Endothelial cell of umbilical vein (primary cell): Measurements from ENCODE around the gene COL19A1. TPM values are rescaled to one million over a fixed set of nuclear protein-coding genes. Genes with fewer than 3 reads are reported as not detected.

Experiments used
- BruUV-seq: library from RNA; stranded (reverse); fragments of 400-500 nt; replicated peaks from 2 replicates; lab custom pipeline; 2021; lab: Mats Ljungman, UMichigan
- CTCF ChIA-PET: fragments of 300-600, 350-600 bp; sonication (Branson Sonifier 250); formaldehyde crosslinking; loops from one replicate; lab custom pipeline; 2021; ENCODE audit warnings: antibody characterized with exemption, inconsistent platforms; lab: Charles Lee
- POLR2A ChIA-PET: fragments of 300-600, 350-600 bp; sonication (Branson Sonifier 250); formaldehyde crosslinking; loops from one replicate; lab custom pipeline; 2021; ENCODE audit warnings: antibody characterized with exemption, inconsistent platforms; lab: Charles Lee
- DNase-seq: peaks from one replicate; pipeline ENCODE4 v3.0.0-alpha.2; 2011; ENCODE audit warnings: low read depth, low spot score
- FAIRE-seq: peaks from 2 replicates; lab custom pipeline; 2011; peaks lifted over from hg19 to GRCh38; lab: Jason Lieb, UNC
- H2AFZ ChIP-seq: 2 replicates; pipeline ENCODE4 v1.6.0; 2012; ENCODE audit warnings: low read depth, low read length, control low read depth, inconsistent platforms
- H3K27ac ChIP-seq: 2 replicates; pipeline ENCODE4 v1.5.1; 2011; ENCODE audit warnings: low read depth, mild to moderate bottlenecking, control low read depth, low read length, moderate library complexity; ENCODE audit not compliant: insufficient read depth
- H3K27me3 ChIP-seq, 2 experiments: 2 replicates each; pipeline versions ENCODE4 v1.6.0 to v1.6.1; 2011; ENCODE audit warnings: low read length in 2 of 2, mixed read lengths in 1 of 2; ENCODE audit not compliant: control insufficient read depth in 2 of 2, insufficient read depth in 2 of 2
- H3K36me3 ChIP-seq, 2 experiments: 2 replicates in 1 of 2; 3 replicates in 1 of 2; pipeline ENCODE4 v1.5.1; 2011; ENCODE audit warnings: low read length in 2 of 2, mild to moderate bottlenecking in 1 of 2, moderate library complexity in 1 of 2; ENCODE audit not compliant: control insufficient read depth in 2 of 2, insufficient read depth in 2 of 2; ENCODE audit errors: extremely low read depth in 1 of 2
- H3K4me1 ChIP-seq: 3 replicates; pipeline ENCODE4 v1.5.1; 2011; ENCODE audit warnings: mild to moderate bottlenecking, low read length; ENCODE audit not compliant: control insufficient read depth, insufficient read depth; ENCODE audit errors: extremely low read depth
- H3K4me2 ChIP-seq: 2 replicates; pipeline ENCODE4 v1.6.1; 2011; ENCODE audit warnings: low read length, control low read depth, mixed read lengths; ENCODE audit not compliant: insufficient read depth
- H3K4me3 ChIP-seq, 3 experiments: fragments of 200-600 bp in 1 of 3; sonication (generic), shearing (Covaris generic) in 1 of 3; replicated peaks in 1 of 3; 2 replicates each; pipeline ENCODE4 v1.5.1; 2011 to 2016; ENCODE audit warnings: control low read depth in 3 of 3, low read length in 3 of 3, mild to moderate bottlenecking in 2 of 3, inconsistent platforms in 1 of 3, low read depth in 1 of 3, moderate library complexity in 1 of 3; ENCODE audit not compliant: insufficient read depth in 1 of 3
- H3K79me2 ChIP-seq: 2 replicates; pipeline ENCODE4 v1.6.0; 2012; ENCODE audit warnings: low read length, inconsistent platforms; ENCODE audit not compliant: control insufficient read depth, insufficient read depth
- H3K9ac ChIP-seq: replicated peaks from 2 replicates; pipeline ENCODE3; 2011; ENCODE audit warnings: low read length, control low read depth; ENCODE audit not compliant: insufficient read depth; ENCODE audit errors: extremely low read depth
- H3K9me1 ChIP-seq: replicated peaks from 3 replicates; pipeline ENCODE4 v1.6.0; 2011; ENCODE audit warnings: mild to moderate bottlenecking, low read length; ENCODE audit not compliant: control insufficient read depth, insufficient read depth; ENCODE audit errors: extremely low read depth
- H3K9me3 ChIP-seq: replicated peaks from 2 replicates; pipeline ENCODE4 v1.5.1; 2012; ENCODE audit warnings: low read length, inconsistent platforms; ENCODE audit not compliant: control insufficient read depth, insufficient read depth
- H4K20me1 ChIP-seq: replicated peaks from 2 replicates; pipeline ENCODE3; 2011; ENCODE audit warnings: mild to moderate bottlenecking, low read length; ENCODE audit not compliant: control insufficient read depth, insufficient read depth; ENCODE audit errors: extremely low read depth
- CTCF ChIP-seq, 2 donors: IDR thresholded peaks; 1 replicate in 1 of 2; 2 replicates in 1 of 2; pipeline ENCODE4 v1.5.1; 2011; ENCODE audit warnings: low read length in 2 of 2, mild to moderate bottlenecking in 2 of 2, moderate library complexity in 2 of 2, control low read depth in 1 of 2, inconsistent platforms in 1 of 2, low read depth in 1 of 2; ENCODE audit not compliant: insufficient read depth in 1 of 2; ENCODE audit errors: extremely low read depth in 1 of 2
- EZH2 ChIP-seq: IDR thresholded peaks from 2 replicates; pipeline ENCODE4 v1.6.1; 2012; ENCODE audit warnings: borderline replicate concordance, low read depth, mild to moderate bottlenecking, moderate library complexity, low read length, inconsistent platforms; ENCODE audit not compliant: severe bottlenecking
- FOS ChIP-seq: IDR thresholded peaks from 2 replicates; pipeline ENCODE4 v1.6.1; 2011; ENCODE audit warnings: mild to moderate bottlenecking, low read length, moderate library complexity, borderline replicate concordance; ENCODE audit not compliant: insufficient read depth
- GATA2 ChIP-seq: IDR thresholded peaks from 2 replicates; pipeline ENCODE4 v1.7.0; 2011; ENCODE audit warnings: low read depth, mild to moderate bottlenecking, moderate library complexity, mixed read lengths, low read length; ENCODE audit not compliant: insufficient read length, insufficient read depth
- MAX ChIP-seq: IDR thresholded peaks from 2 replicates; pipeline ENCODE4 v1.6.1; 2011; ENCODE audit not compliant: insufficient read depth, insufficient read length
- MYC ChIP-seq: IDR thresholded peaks from one replicate; pipeline ENCODE4 v1.6.1; 2011; ENCODE audit warnings: mild to moderate bottlenecking, low read depth, low read length
- POLR2A ChIP-seq: IDR thresholded peaks from 2 replicates; pipeline ENCODE4 v1.6.1; 2012; ENCODE audit warnings: low read depth, mild to moderate bottlenecking, control low read depth, low read length
- POLR2AphosphoS5 ChIP-seq: IDR thresholded peaks from 2 replicates; pipeline ENCODE4 v1.6.1; 2012; ENCODE audit warnings: low read depth, mild to moderate bottlenecking, control low read depth, low read length, moderate library complexity; ENCODE audit not compliant: insufficient read depth
- dilution Hi-C: fragments of 300-500 bp; cut with MboI; formaldehyde crosslinking; loops from one replicate; pipeline ENCODE4 v1.15.0; 2019; ENCODE audit warnings: low sequenced_read_pairs; ENCODE audit not compliant: extremely low pct_ligation_motif_present
- intact Hi-C: fragments of 100-400 bp; cut with micrococcal nuclease; formaldehyde crosslinking; loops from one replicate; pipeline ENCODE4 v1.10.0; 2022
- polyA plus RNA-seq, 4 experiments: library from polyadenylated mRNA; depleted of rRNA in 3 of 4; stranded (reverse) in 3 of 4; unstranded in 1 of 4; fragments of >200 nt; gene quantifications; 2 replicates each; pipeline versions ENCODE4 v1.2.1 to v1.2.3, GENCODE V29; 2011 to 2012; ENCODE audit warnings: missing spikeins in 1 of 4
- total RNA-seq: library from RNA; stranded (reverse); gene quantifications from 2 replicates; pipeline ENCODE4 v1.2.3, GENCODE V29; 2021

The COL19A1 gene
- total and polyA plus RNA-seq, 2 donors (not counting 3 experiments of a cell fraction or from before 2014, with no cell fraction given), result not detected

- H2AFZ ChIP-seq, result no peak overlapping the region
- no peaks in the 10 kb centered on the region for H3K4me1 ChIP-seq
- H3K27ac ChIP-seq, result no peak overlapping the region
- H3K79me2 ChIP-seq, result no peaks in the 10 kb centered on the region
- intact Hi-C loops, result no loop called here
- H3K4me3 ChIP-seq, result no peak overlapping the region
- DNase-seq (no peak), FAIRE-seq (no peak)
- dilution Hi-C loops, result no loop called here
- H4K20me1 ChIP-seq, result no peaks in the 10 kb centered on the region
- H3K9ac ChIP-seq, result no peak overlapping the region
- H3K4me2 ChIP-seq, result no peak overlapping the region
- TF ChIP-seq MYC, result no peak
- no peak for TF ChIP-seq CTCF (IDR thresholded peaks at IDR 0.05; ENCODE audit: extremely low read depth in 1 of 2, insufficient read depth in 1 of 2, low read depth in 1 of 2, low read length in 2 of 2)
- TF ChIP-seq EZH2, result no peak
- TF ChIP-seq GATA2, result no peak
- TF ChIP-seq FOS, result no peak
- CTCF ChIA-PET, result no interaction called here
- no peaks in the 10 kb centered on the region for H3K9me1 ChIP-seq
- no peaks in the 10 kb centered on the region for H3K36me3 ChIP-seq
- no TSS peak for BruUV-seq
- no peaks in the 10 kb centered on the region for H3K9me3 ChIP-seq
- POLR2A ChIA-PET, result no interaction called here
- H3K27me3 ChIP-seq, result no peaks in the 10 kb centered on the region
Observed at GRCh38 chr6:70257768-70258273, 391.5 kb downstream of the COL19A1 start.

- H3K79me2 ChIP-seq, result no peaks in the 10 kb centered on the region
- FAIRE-seq, result no peak
- no peak overlapping the region for H2AFZ ChIP-seq
- ChIA-PET POLR2A (no interaction called here), CTCF (no interaction called here)
- H3K4me3 ChIP-seq, result no peak overlapping the region
- no peaks in the 10 kb centered on the region for H3K36me3 ChIP-seq
- intact Hi-C loops, result no loop called here
- H3K27ac ChIP-seq, result no peak overlapping the region
- H3K27me3 ChIP-seq, result no peaks in the 10 kb centered on the region
- BruUV-seq, result no TSS peak
- H3K4me1 ChIP-seq, result no peaks in the 10 kb centered on the region
- TF ChIP-seq POLR2A (no peak), MAX (no peak), POLR2AphosphoS5 (no peak), EZH2 (no peak)
- H3K9me1 ChIP-seq, result no peaks in the 10 kb centered on the region
- H3K9ac ChIP-seq, result no peak overlapping the region
- no peak for DNase-seq
- H4K20me1 ChIP-seq, result no peaks in the 10 kb centered on the region
- H3K9me3 ChIP-seq, result no peaks in the 10 kb centered on the region
- H3K4me2 ChIP-seq, result no peak overlapping the region
- dilution Hi-C loops, result no loop called here
Observed at GRCh38 chr6:70258483-70258882, 392.1 kb downstream of the COL19A1 start.
